ENCODE measurements around the gene GOLGA3. TPM values are rescaled to one million over a fixed set of nuclear protein-coding genes. Genes with fewer than 3 reads are reported as not detected.

The GOLGA3 gene
- total and polyA plus RNA-seq, 9 of the 15 experiments (the other 6 are each of a cell fraction or from before 2014, with no cell fraction given), result 1.9 to 48.1 (median 18.4) TPM

DNA sequence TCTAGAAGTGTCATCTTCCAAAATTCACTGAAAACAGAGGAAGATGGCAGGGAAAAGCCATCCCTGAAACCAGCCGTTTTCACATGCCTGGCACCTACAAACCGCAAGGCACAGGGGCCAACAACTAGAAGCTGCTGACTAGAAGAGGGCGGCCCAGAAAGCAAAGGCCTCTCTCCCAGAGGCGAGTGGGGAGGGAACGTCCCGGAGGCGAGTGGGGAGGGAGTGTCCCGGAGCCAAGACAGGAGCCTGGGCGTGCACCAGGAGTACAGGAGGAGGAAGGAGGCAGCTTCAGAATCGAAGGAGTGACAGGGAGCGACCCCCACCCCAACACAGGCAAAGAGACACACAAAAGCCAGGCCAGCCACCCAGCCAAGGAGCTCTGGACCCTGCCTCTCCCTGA lies 88.0 kb downstream of the GOLGA3 start (continued):
- TF ChIP-seq, protein P1, sequence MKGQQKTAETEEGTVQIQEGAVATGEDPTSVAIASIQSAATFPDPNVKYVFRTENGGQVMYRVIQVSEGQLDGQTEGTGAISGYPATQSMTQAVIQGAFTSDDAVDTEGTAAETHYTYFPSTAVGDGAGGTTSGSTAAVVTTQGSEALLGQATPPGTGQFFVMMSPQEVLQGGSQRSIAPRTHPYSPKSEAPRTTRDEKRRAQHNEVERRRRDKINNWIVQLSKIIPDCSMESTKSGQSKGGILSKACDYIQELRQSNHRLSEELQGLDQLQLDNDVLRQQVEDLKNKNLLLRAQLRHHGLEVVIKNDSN (CRISPR knock-in tag; IDR thresholded peaks at IDR 0.05), result no peak

DNA sequence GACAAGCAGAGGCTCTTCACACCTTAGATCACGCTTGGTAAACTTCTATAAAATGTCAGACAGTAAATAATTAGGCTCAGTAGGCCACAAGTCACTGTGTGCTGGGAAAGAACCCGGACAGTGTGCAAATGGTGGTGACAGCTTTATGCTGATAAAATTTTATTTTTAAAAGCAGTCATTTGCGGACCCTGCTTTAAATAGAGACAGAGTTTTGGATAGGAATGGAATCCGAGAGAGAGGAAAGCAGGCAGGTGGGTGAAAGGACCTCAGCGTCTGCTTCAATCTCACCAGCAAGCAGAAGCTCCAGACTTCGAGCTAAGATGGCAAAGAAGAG lies 88.4 kb downstream of the GOLGA3 start:
- Histone ChIP-seq H3K27ac (ENCODE audit: extremely low read depth, low read depth, low read length) (no peak overlapping the region), H3K4me2 (ENCODE audit: insufficient read depth, low read length) (no peak overlapping the region), H4K20me1 (replicated peaks; ENCODE audit: control insufficient read depth, insufficient read depth, low read length) (no peaks in the 10 kb centered on the region), H2AFZ (ENCODE audit: low read depth, low read length) (no peak overlapping the region), H3K4me1 (replicated peaks in 1 of 2; ENCODE audit: control insufficient read depth in 2 of 2, insufficient read depth in 2 of 2, low read length in 2 of 2) (no peaks in the 10 kb centered on the region), H3K9ac (ENCODE audit: insufficient read depth in 1 of 2, low read depth in 2 of 2, low read length in 2 of 2) (no peak overlapping the region), H3K79me2 (ENCODE audit: control insufficient read depth, insufficient read depth, low read length) (peaks cover 12% of the 10 kb centered on the region; the same call in 2 of the 3 replicates), H3K4me3 (no peak overlapping the region), H3K9me3 (replicated peaks; ENCODE audit: control insufficient read depth, insufficient read depth, low read depth, low read length) (no peaks in the 10 kb centered on the region), H3K36me3 (ENCODE audit: control insufficient read depth, insufficient read depth, low read length) (peaks cover 89% of the 10 kb centered on the region), H3K9me1 (ENCODE audit: control insufficient read depth, insufficient read depth, low read length) (no peaks in the 10 kb centered on the region), H3K27me3 (ENCODE audit: control insufficient read depth in 2 of 2, insufficient read depth in 2 of 2, low read length in 2 of 2) (no peaks in the 10 kb centered on the region)
- ATAC-seq (no peak), DNase-seq (ENCODE audit: extremely low read depth in 1 of 4, low spot score in 3 of 4) (no peak), FAIRE-seq (no peak)
- in situ Hi-C loops (cut with MboI) (no loop called here), intact Hi-C loops (cut with micrococcal nuclease) (no loop called here)
- 88% methylated on average over 6 of the region's 6 CpGs for WGBS (ENCODE audit: insufficient coverage, low coverage, missing lambda C conversion rate)
- POLR2A ChIA-PET, result interaction anchor here (0.6 to 2.0 kb wide), 2 partner anchors 10 to 20 kb away, joined by 3 to 7 read pairs; no protein-coding TSS in a partner anchor
- BruUV-seq (replicated peaks), result no TSS peak
- CTCF ChIA-PET (ENCODE audit: low intra/inter-chr PET ratio), result no interaction called here
- TF ChIP-seq, protein P2, sequence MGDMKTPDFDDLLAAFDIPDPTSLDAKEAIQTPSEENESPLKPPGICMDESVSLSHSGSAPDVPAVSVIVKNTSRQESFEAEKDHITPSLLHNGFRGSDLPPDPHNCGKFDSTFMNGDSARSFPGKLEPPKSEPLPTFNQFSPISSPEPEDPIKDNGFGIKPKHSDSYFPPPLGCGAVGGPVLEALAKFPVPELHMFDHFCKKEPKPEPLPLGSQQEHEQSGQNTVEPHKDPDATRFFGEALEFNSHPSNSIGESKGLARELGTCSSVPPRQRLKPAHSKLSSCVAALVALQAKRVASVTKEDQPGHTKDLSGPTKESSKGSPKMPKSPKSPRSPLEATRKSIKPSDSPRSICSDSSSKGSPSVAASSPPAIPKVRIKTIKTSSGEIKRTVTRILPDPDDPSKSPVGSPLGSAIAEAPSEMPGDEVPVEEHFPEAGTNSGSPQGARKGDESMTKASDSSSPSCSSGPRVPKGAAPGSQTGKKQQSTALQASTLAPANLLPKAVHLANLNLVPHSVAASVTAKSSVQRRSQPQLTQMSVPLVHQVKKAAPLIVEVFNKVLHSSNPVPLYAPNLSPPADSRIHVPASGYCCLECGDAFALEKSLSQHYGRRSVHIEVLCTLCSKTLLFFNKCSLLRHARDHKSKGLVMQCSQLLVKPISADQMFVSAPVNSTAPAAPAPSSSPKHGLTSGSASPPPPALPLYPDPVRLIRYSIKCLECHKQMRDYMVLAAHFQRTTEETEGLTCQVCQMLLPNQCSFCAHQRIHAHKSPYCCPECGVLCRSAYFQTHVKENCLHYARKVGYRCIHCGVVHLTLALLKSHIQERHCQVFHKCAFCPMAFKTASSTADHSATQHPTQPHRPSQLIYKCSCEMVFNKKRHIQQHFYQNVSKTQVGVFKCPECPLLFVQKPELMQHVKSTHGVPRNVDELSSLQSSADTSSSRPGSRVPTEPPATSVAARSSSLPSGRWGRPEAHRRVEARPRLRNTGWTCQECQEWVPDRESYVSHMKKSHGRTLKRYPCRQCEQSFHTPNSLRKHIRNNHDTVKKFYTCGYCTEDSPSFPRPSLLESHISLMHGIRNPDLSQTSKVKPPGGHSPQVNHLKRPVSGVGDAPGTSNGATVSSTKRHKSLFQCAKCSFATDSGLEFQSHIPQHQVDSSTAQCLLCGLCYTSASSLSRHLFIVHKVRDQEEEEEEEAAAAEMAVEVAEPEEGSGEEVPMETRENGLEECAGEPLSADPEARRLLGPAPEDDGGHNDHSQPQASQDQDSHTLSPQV (IDR thresholded peaks at IDR 0.05), result no peak
- TF ChIP-seq PHF20 (IDR thresholded peaks at IDR 0.05; ENCODE audit: partially characterized antibody), result no peak
- TF ChIP-seq, protein P3, sequence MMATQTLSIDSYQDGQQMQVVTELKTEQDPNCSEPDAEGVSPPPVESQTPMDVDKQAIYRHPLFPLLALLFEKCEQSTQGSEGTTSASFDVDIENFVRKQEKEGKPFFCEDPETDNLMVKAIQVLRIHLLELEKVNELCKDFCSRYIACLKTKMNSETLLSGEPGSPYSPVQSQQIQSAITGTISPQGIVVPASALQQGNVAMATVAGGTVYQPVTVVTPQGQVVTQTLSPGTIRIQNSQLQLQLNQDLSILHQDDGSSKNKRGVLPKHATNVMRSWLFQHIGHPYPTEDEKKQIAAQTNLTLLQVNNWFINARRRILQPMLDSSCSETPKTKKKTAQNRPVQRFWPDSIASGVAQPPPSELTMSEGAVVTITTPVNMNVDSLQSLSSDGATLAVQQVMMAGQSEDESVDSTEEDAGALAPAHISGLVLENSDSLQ (IDR thresholded peaks at IDR 0.05), result no peak
- TF ChIP-seq GATAD2A (IDR thresholded peaks at IDR 0.05), result no peak
- TF ChIP-seq, protein P4, sequence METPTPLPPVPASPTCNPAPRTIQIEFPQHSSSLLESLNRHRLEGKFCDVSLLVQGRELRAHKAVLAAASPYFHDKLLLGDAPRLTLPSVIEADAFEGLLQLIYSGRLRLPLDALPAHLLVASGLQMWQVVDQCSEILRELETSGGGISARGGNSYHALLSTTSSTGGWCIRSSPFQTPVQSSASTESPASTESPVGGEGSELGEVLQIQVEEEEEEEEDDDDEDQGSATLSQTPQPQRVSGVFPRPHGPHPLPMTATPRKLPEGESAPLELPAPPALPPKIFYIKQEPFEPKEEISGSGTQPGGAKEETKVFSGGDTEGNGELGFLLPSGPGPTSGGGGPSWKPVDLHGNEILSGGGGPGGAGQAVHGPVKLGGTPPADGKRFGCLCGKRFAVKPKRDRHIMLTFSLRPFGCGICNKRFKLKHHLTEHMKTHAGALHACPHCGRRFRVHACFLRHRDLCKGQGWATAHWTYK (CRISPR knock-in tag; IDR thresholded peaks at IDR 0.05), result no peak
- TF ChIP-seq PTRF (tag; IDR thresholded peaks at IDR 0.05), result no peak
- TF ChIP-seq, protein P5, sequence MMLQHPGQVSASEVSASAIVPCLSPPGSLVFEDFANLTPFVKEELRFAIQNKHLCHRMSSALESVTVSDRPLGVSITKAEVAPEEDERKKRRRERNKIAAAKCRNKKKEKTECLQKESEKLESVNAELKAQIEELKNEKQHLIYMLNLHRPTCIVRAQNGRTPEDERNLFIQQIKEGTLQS (IDR thresholded peaks at IDR 0.05), result no peak
- TF ChIP-seq, protein P5 (CRISPR knock-in tag; conservative IDR thresholded peaks at IDR 0.05), result no peak
- TF ChIP-seq, protein P6, sequence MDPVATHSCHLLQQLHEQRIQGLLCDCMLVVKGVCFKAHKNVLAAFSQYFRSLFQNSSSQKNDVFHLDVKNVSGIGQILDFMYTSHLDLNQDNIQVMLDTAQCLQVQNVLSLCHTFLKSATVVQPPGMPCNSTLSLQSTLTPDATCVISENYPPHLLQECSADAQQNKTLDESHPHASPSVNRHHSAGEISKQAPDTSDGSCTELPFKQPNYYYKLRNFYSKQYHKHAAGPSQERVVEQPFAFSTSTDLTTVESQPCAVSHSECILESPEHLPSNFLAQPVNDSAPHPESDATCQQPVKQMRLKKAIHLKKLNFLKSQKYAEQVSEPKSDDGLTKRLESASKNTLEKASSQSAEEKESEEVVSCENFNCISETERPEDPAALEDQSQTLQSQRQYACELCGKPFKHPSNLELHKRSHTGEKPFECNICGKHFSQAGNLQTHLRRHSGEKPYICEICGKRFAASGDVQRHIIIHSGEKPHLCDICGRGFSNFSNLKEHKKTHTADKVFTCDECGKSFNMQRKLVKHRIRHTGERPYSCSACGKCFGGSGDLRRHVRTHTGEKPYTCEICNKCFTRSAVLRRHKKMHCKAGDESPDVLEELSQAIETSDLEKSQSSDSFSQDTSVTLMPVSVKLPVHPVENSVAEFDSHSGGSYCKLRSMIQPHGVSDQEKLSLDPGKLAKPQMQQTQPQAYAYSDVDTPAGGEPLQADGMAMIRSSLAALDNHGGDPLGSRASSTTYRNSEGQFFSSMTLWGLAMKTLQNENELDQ (CRISPR knock-in tag; IDR thresholded peaks at IDR 0.05; ENCODE audit: borderline replicate concordance), result no peak
